Hematopoietic multipotent progenitor cell treated with erythropoietin and hydrocortisone succinate and interleukin-3 and kit ligand, for 8 days (in vitro differentiated cells): ENCODE results near the gene HMGB3.
"Not testable (repeated sequence)": the region's sequence is repeated elsewhere in the genome, so short reads cannot be mapped to it uniquely, and the experiment has no call there.

Source experiments
- DNase-seq: peaks from one replicate; pipeline ENCODE4 v3.0.0-alpha.2; 2015

The HMGB3 gene

DNA sequence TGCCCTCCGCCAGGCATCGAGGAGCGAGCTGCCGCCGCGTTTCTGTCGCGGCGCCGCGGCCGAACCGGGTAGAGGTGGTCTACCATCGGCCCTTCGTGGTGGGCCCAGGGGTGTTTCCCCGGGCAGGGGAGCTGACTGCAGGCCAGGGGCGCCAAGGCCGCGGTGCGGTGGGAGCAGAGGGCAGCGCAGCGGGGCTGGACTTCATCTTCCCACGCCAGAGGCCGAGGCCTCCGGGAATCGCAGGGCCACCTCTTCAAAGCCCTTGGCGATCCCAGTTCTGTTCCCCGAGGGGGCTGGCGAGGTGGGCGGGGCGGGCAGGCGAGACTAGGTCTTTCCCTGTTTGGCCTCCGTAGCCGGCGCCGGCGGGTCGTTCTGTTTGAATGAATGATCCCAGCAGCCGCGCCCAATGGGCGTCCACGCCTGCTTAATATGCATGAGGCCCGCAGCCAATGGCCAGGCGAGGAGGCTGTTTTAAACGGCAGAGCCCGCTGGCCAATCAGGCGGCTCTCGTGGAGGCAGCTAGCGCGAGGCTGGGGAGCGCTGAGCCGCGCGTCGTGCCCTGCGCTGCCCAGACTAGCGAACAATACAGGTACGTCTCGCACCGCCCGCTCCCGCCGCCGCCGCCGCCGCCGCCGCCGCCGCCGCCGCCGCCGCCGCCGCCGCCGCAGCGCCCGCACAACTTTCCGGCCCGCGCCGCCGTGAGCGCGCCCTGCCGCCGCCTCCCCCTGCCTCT, at the start of gene HMGB3:
Gene HMGB3, plus strand, starts transcription at position 548 of the 733 bp plus-strand sequence. CDS start 2,265 bp downstream, outside the sequence.
- DNase-seq, result peak; percentile 93

DNA sequence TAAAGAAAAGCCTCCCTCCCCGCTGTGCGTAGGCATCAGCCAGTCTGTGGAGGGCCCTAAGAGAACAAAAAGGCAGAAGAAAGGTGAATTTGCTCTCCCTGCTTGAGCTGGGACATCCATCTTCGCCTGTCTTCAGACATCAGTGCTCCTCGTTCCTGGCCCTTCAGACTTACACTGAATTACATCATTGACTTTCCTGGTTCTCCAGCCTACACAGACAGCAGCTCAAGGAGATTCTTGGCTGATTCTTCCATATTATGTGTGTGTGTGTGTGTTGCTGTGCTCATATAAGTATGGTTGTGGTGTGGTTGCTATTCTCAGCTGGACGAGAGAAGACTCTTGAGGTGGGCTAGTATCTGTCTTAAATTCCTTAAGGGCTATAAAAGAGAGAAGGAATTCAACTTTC, 49.2 kb upstream of the HMGB3 start:
- no peak for DNase-seq

DNA sequence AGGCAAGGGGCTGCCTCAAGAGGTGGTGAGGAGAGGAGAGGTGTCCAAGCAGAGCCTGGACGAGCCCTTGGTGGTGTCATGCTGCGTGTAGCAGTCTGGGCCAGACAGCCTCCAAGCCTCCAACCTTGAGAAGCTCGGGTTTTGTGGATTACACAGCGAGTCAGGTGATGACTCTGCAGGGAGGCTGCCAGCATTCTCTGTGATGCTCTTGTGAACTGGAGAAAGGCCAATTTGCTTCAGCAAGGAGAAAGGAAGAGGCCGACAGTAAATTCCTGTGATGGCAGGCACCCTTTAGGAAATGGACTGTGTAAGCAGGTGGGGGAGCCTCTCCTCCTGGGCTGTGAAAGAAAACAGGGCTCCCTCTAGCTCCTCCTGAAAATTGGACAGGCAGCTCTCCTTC, 48.7 kb upstream of the HMGB3 start:
- DNase-seq, result no peak

DNA sequence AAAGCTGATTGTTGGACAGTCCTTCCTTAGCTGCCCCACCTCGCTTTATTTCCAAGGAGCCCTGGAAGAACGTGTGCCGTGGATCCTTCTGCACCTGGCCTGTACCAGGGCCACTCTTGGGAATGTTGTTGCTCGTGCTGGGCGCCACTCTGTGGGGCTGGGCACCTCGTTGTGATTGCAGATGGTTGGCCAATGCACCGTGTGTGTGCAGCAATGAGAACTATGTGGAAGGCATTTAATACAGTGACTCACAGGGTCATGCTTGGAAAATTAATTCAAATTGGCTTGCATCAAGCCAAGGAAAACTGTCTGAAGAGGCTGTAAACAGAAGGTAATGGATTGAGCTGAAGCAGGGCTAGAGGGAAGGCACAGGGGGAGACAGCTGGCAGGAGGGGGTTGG, 47.7 kb upstream of the HMGB3 start:
- DNase-seq, result no peak

DNA sequence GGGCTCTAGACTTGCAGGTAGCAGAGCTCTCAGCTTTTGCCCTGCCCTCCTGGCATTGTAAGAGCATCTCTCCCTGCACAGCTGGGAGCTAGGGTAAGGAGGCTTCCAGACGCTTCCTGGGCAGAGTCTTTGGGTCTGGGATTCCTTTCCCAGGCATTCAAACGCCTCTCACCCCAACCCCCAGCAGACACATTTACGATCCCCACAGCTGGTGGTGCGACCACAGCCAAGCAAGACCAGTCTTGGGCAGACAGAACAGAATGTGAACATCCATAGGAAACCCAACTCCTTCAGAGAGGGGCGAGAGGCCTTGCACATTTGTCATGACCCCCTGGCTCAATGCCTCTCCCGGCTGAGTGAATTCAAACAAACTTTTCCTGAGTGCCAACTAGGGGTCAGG, 46.6 kb upstream of the HMGB3 start:
- DNase-seq, result no peak

DNA sequence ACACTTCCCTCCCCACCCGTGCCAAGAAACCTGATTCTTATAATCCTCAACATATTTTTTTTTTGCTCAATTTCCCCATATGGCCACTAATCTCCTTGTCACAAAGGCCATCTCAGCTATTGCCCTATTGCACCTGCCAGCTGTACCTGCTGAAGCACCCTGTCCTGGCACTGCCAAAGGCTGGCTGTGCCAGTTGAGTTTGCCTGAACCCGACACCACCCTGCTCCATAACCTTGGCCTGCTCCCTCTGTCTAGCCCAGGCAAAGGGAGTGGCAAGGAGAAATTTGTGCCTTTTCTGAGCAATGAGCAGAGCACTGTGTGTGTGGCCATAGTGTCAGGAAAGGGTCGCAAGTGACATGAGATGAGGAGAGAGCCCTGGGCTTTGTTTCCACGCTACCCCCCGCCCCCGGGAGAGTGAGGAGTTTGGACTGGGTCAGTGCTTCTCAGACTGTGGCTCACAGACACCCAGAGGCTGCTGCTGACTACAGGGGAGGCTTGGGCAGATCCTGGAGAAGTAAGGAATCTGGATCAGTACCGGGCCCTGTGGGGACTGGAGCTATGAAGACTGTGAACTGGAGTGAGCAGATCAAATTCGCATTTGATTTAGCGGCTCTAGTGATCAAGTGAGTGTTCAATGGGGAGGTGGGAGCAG, 42.2 kb upstream of the HMGB3 start:
- DNase-seq, result no peak

DNA sequence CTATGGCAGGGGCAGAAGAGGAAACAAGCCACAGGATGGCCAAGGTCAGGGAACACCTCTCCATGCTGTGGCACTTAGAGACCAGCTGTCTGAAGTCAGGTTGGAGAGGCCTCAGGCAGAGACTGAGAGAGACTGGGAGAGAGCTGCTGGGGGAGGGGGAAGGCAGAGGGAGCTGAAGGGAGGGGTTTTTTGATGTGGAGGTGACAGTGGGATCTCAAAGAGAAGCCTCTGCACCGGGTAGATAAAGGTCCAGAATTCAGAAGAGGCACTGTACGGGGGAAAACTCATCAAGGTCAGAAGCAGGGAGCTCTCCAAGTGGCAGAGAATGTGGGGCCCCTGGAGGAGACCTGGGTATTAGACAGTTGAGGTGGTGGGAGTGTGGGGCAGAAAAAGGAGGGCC, 41.6 kb upstream of the HMGB3 start:
- peak; percentile 9 for DNase-seq

DNA sequence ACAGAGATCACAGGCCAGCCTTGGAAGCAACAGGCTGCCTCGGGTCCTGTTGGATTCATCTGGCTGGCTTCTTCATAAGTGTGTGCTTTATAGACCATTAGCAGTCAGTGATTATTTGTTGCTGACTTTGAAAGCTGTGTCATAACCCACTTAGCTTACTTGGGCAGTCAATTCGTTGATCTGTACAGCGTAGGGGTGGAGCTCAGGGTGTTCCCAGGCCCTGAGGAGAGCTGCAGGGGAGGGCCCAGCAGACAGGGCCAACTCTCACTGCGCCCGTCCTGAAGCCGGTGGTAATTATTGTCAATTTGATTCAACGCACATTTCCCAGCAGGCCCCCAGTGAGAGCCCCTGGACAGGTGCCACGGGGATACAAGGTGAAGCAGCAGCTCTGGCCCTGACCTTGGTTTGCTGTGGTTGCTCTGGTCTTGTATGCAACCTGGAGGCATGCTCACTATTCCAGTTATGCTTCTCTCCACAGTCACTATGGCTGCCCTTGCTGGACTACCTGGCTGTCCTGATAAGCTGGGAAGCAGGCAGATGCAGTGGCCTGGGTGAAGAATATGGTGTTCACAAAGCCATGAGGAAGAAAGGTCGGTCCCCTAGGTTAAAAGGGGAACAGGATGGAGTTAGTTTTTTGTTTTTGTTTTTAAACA, 40.1 kb upstream of the HMGB3 start:
- DNase-seq, result no peak

DNA sequence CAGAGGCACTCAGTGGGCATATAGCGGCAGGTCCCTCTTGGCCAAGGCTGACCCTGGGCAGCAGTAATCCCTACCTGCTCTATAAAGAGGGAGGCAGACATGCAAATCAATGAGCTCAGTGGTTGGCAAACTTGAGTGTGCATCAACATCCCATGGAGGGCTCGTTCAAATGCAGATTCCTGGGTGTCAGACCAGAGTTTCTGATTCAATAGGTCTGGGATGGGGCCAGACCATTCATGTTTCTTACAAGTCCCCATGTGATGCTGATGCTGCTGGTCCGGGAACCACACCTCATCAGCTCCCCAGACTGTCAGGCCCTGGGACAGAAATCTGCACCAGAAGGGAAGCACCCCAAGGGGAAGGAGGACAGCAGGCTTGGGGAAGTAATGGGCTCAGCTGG, 38.9 kb upstream of the HMGB3 start:
- no peak for DNase-seq

DNA sequence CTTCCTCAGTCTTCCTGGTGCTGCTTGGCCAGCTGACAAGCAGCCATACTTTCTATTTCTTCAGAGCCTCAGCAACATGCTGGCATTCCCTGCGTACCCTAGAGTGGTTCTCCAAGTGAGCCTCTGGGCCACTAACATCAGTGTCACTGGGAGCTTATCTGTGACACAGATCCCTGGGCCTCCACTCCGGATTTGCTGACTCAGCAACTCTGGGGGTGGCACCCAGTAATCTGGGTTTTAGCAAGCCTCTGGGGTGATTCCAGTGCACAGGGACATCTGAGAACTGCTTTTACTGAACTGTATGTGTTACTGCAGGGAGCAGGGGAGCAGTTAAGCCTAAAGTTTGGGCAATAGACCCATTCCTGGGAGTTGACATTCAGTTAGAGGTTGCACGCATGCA, 28.2 kb upstream of the HMGB3 start:
- DNase-seq, result no peak

DNA sequence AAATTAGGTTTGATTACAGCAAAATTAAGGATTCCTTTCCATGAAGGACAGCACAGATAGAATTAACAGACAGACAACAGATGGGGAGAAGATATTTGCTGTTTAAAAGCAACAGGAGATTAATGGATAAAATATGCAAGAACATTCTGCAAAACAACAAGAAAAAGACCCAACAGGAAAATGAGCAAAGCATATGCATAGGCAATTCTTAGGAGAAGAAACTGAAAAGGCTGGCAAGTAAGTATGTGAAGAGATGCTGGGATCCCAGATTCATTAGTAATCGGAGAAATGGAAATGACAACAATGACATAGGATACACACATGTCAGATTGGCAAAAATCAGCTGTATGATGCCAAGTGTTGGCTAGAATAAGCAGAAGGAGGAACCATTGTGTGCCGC, 27.5 kb upstream of the HMGB3 start:
- DNase-seq, result no peak

DNA sequence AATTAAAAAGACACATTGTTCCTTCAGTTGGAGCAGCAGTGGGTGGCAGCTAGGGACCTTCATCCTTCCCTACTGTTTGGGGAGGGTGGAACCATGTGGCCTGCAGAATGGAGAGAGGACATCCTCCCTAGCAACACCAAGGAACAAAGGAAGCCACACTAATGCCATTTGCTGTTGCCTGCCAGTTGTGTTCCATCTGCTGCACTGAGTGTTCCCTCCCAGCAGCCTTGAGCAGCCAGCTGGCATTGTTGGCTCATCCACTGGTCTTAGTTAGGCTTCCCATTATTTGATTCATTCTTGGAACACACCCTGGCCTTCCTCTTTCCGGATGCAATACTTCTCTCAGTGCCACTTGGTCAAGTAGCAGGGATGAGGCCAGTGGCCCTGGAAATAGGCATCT, 25.0 kb upstream of the HMGB3 start:
- DNase-seq, result no peak

DNA sequence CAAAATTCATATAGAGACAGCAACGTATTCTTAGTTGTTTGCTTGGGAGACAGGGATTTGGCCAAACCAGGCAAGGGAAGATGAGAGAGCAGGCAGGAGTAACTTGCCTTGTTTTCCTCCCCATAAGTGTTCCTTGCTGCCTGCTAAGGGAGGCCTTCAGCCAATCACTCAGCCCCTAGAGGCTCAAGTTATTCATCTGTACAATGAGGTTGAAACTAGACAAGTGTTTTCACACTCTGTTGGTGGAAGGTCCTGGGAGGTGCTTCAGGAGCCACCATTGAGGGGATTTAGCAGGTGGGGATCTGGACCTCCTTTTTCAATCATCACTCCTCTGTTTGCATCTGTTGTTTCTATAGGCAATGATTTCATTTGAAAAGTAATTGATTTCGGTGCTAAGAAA, 23.6 kb upstream of the HMGB3 start:
- DNase-seq, result no peak

DNA sequence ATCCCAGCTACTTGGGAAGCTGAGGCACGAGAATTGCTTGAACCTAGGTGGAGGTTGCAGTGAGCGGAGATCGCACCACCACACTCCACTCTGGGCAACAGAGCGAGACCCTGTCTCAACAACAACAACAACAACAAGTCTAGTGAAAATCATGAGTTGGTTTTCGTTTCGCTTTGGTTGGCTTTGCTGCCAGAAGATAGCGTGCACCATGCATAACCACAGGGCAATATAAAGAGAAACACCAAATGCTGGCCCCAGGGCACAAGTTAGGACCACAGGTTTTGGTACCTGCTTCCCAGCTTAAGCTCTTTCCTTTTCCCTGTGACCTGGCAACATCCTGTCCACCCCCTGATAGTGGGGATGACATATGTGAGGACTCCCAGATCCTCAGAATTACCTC, 21.5 kb upstream of the HMGB3 start:
- no peak for DNase-seq

DNA sequence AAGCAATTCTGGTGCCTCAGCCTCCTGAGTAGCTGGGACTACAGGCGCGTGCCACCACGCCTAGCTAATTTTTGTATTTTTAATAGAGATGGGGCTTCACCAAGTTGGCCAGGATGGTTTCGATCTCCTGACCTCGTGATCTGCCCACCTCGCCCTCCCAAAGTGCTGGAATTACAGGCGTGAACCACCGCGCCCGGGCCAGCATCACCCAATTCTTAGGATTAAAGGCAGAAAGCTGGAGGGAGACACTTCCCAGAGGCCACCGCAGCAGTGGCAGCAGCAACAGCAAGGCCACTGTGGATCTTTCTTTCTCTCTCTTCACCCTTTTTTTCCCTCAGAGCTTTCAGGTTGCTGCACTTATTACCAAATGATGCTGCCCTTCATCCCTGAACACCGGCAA, 18.7 kb upstream of the HMGB3 start:
- DNase-seq, result not testable (repeated sequence)

DNA sequence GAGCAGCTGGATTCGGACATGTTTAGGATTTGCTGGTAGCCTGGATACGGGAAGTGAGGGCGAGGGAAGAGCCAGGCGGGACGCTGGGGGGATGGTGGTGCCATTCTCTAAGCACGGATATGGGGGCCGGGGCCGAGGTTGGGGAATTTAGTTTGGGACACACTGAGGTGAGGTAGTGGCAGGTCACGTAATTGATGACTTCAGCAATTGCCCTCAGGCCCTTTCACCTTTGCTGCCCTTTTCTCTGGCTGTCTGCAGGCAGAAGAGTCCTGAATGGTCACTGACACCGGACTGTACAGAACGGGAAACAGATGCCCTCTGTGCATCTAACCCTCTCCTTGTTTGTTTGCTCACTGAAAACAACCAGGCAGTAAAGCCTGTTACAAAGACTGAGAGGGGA, 16.9 kb upstream of the HMGB3 start:
- no peak for DNase-seq

DNA sequence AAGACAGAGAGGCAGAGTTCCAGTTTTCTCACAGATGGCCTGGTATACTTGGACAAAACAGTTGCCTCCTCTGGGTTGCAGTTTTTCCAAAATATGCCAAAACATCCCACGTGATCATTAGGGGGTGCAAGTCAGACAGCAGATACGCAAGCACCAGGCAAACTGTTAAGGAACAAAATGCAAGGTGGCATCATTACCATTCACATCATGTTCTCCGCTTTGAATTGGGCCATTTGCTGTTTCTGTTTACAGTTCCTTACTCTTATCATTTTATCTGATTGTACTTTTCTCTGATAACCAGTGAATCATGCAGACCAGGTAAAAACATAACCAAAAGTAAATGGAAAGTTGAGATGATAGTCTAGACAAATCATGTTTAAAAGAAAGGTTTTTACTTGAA, 16.4 kb upstream of the HMGB3 start:
- no peak for DNase-seq

DNA sequence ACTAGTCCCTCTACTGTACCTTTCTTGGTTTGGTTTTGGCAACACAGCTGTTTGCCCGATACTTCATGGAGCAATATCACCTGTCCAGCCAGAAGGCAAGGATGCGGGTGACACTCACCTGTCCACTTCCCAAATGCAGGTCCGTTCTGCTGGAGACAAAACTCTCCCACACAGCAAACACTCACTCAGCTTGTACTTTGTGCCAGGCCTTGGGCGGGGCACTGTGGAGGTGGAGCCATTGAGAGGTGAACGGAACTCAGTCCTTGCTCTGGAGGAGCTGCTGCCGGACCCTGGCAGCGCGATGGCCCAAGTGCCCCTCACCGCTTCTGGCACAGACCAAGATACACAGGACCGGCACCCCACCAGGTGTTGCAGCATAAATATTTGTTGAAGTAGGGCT, 15.3 kb upstream of the HMGB3 start:
- DNase-seq, result no peak

DNA sequence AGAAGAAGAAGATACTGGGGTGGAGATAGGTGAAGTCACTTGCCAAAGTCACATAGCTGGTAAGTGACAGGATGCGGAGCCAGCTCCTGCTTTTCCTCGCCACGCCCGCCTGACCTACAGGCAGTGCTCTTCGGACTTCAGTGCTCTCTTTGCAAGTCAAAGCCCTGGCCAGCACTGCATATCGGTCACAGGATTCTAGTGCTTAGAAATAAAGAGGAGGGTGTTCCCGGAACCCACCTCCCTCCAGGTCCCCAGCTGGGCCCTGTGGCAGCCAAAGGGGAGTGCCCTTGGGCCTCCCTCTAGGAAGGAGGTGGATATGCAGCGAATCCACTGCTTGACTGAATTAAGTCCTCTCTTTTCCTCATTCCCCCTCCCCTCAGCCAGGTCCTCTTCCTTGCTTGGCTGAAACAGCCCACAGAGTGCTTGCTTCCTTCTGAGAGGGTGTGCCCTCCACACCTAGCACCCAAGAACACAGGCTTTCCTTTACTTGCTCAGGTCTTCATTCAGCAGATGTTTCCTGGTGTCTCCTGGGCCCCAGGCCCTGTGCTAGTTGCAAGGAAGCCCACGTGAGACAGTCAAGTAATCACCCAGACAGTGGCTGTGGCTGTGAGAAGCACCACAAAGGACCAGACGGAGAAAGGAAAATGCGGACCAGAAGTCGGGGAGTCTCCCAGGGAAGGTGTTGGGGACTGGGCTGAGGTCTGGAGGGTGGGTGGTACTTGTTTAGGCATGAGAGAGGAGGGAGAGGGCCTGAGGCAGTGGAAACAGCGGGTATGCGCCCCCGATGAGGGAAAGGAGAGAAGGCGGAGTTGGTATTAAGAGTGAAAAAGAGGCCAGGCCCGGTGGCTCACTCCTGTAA, 14.0 kb upstream of the HMGB3 start:
- DNase-seq, result no peak

DNA sequence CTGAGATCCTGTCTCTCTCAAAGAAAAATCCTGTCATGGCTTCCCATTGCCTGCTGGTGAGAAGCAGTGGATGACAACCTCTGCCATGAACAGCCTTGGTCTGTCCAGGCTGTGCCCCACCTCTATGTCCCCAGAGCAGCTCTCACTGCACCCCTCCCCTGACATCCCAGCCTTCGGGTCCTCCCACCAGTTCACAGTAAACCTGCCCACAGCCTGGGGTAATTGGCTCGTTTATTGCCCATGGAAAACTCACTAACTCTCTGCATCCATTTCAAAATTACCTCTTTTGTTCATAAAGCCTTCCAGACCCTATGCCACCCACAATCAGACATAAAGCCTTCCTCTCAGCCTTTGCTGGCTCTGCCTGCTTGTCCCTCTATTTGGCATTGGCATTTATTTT, 10.7 kb upstream of the HMGB3 start:
- DNase-seq, result no peak

DNA sequence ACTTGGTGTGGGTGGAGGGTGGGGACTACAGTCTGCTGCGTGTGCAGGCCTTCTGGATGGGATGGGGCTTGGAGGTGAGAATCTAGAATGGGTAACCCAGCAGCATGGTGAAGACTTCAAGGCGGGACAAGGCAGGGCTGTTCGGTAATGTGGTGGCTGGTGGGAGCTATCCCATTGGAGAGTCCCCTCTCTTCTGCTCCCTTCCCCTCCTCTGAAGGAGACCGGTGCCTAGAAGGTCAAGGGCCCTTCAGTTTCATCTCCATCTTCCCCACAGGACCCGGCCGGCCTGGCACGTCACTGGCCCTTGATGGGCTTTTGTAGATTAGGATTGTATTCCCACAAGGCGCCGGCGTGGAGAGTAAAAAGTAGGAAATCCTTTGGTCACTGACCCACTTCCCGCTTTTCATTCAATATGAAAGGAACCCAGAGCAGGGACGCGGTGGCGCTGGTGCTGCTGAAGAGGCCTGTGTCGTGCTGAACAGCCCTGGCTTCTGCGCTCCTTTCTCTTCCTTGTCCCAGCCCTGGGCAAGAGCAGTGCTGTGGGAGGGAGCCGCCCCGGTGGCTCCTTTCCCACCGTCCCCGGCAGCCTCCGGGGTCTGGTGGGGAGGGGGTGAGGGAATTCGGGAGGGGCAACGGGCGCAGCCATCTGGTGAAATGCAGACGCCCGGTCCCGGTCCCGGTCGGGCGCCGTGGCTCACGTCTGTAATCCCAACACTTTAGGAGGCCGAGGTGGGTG, 7.3 kb upstream of the HMGB3 start:
- no peak for DNase-seq

DNA sequence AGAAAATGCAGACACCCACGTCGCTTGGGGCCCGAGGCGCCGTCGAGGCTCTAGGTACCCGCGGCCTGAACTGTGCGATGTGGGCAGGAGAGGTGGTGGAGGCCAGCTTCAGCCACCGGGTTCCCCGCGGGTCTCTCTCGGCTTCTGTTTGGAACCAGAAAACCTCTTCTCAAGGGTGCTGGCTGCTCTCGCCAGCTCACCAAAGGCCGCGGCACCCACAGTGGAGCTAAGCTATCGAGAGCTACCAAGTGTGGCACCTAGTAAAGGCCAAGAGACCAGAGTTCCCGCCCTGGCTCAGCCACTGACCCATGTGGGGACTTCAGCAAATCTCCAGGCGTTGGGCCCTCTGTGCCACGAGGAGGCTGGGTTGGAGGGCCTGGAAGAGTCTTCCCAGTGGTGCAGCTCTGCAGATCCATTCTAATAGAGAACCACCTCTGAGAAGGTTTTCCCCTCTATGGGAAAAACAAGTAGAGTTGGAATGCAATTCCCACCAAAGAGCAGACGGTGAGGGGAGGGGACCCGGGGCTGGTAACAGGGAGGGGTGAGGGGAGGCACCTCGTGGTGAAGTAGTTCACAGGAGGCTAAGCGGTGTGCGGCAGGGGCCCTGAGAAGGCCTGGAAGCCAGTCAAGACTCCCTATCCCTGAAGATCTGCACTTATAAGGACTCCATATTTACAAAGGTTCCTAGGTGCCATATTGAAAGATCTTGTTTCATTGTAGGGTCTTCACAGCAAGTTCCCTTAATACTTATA, 5.5 kb upstream of the HMGB3 start:
- DNase-seq, result no peak
